D721Med (cell line): ENCODE measurements around the gene CERKL.

Experiments
- DNase-seq: peaks from one replicate; pipeline ENCODE4 v3.0.0; 2011; ENCODE audit warnings: low spot score; ENCODE audit not compliant: insufficient read length
- FAIRE-seq: peaks from 2 replicates; lab custom pipeline; 2011; peaks lifted over from hg19 to GRCh38; lab: Jason Lieb, UNC
- TF ChIP-seq, protein P1 (sequence below): IDR thresholded peaks from 2 replicates; pipeline ENCODE4 v1.5.1; 2012; ENCODE audit warnings: mild to moderate bottlenecking, control low read depth; ENCODE audit not compliant: insufficient read depth; ENCODE audit errors: missing control alignments

Gene CERKL

DNA sequence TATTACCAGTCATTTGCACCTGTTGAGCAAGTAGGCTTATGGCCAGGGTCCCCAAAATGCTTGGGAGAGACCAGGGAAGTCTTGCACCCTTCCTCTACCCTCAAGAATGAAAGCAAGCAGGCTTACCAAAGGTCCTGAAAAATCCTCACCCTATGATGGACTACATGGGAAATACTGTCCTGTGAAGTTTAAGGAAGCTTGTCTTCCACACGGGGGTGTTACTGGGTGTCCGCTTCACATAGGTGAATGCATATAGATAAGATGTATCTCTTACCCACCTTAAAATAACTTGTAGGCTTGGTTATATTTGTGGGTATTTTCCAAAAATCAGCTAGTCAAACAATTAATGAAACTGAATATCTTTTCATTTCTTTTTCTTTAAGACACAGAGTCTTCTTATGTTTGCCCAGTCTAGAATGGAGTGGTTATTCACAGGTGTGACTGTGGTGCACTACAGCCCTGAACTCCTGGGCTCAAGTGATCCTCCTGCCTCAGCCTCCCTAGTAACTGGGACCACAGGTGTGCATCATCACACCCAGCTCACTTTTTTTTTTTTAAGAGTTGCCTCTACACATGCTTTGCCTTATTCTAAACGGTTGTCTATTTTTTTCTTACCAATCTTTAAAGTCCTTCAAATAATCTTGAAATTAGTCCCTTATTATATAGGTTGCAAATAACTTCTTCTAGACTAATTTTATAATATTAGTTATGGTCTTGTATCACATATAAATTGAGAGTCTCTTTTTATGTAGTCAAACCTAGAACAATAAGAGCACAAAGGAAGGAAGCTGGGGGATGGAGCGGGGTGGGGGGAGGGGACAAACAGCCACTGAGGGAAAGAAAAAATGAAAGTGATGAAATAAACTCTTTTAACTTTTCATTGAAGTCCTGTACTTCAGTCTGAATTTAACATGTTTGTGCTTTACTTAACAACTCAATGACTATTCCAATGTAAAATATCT, 49.0 kb downstream of the CERKL start:
- TF ChIP-seq, protein P1, sequence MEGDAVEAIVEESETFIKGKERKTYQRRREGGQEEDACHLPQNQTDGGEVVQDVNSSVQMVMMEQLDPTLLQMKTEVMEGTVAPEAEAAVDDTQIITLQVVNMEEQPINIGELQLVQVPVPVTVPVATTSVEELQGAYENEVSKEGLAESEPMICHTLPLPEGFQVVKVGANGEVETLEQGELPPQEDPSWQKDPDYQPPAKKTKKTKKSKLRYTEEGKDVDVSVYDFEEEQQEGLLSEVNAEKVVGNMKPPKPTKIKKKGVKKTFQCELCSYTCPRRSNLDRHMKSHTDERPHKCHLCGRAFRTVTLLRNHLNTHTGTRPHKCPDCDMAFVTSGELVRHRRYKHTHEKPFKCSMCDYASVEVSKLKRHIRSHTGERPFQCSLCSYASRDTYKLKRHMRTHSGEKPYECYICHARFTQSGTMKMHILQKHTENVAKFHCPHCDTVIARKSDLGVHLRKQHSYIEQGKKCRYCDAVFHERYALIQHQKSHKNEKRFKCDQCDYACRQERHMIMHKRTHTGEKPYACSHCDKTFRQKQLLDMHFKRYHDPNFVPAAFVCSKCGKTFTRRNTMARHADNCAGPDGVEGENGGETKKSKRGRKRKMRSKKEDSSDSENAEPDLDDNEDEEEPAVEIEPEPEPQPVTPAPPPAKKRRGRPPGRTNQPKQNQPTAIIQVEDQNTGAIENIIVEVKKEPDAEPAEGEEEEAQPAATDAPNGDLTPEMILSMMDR: no peak
- DNase-seq: no peak
- FAIRE-seq: no peak

DNA sequence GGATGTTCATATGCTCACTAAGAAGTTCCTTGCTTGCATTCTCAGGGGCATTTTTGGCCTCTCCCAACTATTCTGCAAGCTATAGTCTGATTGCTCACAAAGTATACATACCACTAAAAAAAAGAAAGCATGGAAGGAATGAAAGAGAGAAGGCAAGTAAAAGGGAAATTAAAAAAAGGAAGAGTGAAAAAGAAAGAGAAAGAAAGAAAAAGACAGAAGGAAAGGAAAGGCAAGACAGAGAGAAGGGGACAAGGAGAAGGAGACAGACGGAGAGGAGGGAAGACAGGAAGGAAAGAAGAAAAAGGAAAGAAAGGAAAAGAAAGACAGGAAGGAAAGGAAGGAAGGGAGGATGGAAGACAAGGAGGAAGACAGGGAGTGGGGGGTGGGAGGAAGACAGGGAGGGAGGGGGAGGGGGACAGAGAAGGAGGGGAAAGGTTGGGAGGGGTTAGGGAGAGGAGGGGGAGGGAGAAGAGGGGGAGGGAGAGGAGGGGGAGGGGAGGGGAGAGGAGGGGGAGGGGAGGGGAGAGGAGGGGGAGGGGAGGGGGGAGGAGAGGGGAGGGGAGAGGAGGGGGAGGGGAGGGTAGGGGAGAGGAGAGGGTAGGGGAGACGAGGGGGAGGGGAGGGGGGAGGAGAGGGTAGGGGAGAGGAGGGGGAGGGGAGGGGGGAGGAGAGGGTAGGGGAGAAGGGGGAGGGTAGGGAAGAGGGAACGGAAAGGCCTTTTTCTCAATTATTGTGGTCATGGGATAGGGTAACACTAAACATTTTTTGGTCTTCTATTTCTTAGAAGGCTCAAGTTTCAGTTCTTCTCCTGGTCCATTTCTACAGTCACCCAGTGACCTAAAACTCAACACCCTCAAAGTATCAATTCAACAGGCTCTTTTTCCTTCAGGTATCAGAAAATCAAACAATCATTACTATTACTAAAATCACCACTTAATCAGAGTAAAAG, 50.7 kb downstream of the CERKL start:
- FAIRE-seq: no peak
- TF ChIP-seq, protein P1: no peak
- DNase-seq: no peak

DNA sequence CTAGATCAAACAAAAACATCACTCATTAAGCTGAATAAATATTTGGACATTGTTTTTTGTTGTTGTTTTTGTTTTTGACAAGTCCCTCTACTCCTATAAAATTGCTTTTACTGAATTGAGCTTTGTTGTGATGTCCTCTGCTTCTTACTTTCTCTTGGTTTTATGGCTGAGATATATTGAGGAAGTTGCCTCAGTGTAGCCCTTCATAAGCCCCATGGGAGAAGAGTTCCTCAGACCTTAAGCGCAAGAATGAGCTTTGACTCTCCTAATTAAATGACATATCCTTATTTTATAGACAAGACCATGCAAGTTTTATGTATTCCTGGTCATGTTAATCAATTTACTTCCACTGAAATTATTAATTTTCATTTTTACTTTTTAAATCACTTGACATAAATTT, 54.9 kb downstream of the CERKL start:
- TF ChIP-seq, protein P1: no peak
- FAIRE-seq (peak; percentile 11), DNase-seq (no peak)

DNA sequence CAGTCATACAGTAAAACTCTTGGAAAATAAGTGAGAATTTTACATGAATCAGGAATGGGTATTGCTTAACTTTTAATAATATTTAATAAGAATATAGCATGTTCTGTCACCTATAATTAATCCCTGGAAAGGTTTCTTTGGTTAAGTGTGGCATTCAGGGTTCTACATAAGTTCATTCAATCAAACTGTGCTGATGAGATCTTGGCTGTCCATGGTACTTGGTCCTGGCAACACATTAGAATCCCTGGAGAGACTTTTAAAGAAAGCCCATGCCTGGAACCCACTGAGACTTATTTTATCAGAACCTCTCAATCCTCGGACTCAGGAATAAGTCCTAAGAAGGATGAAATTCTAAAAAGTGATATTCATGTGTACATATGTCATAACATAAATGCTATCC, 60.3 kb downstream of the CERKL start:
- no peak for FAIRE-seq
- TF ChIP-seq, protein P1: no peak
- no peak for DNase-seq

DNA sequence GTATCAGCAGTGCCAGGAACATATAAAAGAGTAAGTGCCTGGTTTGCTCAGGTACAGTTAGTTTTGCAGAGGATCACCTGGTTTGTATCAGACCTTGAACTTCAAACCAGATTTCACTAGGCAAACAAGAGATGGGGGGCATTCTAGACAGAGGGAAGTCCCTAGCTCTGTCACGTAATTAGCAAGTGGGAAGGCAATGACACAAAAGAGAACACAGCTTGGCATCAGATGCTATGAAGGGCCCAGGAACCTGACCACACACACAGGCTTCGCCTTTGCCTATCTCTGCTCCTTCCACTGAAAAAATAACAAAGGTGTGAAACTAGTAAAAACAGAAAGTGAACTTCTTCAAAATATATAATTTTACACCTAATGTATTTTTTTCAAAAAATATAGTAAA, 62.6 kb downstream of the CERKL start:
- TF ChIP-seq, protein P1: no peak
- no peak for FAIRE-seq
- DNase-seq: no peak

DNA sequence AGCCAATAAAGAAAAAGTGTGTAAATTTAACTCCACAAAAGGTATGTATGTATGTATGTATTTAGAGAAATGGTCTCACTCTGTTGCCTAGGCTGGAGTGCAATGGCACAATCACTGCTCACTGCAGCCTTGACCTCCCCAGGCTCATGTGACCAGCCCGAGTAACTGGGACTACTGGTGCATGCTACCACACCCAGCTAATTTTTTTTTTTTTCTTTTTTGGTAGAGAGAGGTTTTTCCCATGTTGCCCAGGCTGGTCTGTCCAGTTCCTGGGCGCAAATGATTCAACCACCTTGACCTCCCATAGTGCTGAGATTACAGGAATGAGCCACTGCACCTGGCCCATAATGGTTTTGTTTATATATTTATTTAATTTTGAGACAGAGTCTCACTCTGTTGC, 67.1 kb downstream of the CERKL start:
- FAIRE-seq: no peak
- TF ChIP-seq, protein P1: no peak
- DNase-seq: no peak
